Ishikawa (cell line): ENCODE data around the gene PBXIP1.

Experiments
- EGR1 ChIP-seq: IDR thresholded peaks from 2 replicates; pipeline ENCODE4 v1.6.1; 2012
- EP300 ChIP-seq: IDR thresholded peaks from 2 replicates; pipeline ENCODE4 v1.6.1; 2012; ENCODE audit warnings: borderline replicate concordance
- FOXM1 ChIP-seq: IDR thresholded peaks from 2 replicates; pipeline ENCODE4 v1.6.1; 2012; ENCODE audit warnings: low read depth, borderline replicate concordance
- MAX ChIP-seq: IDR thresholded peaks from 2 replicates; pipeline ENCODE4 v1.6.1; 2012
- RAD21 ChIP-seq: IDR thresholded peaks from 2 replicates; pipeline ENCODE4 v1.6.1; 2012; ENCODE audit warnings: low read depth
- REST ChIP-seq: IDR thresholded peaks from 2 replicates; pipeline ENCODE4 v1.6.1; 2012; ENCODE audit warnings: low read depth, mild to moderate bottlenecking
- TAF1 ChIP-seq: IDR thresholded peaks from 2 replicates; pipeline ENCODE4 v1.6.1; 2012; ENCODE audit warnings: low read depth, mild to moderate bottlenecking
- TCF12 ChIP-seq: IDR thresholded peaks from 2 replicates; pipeline ENCODE4 v1.6.1; 2012; ENCODE audit warnings: low read depth
- TEAD4 ChIP-seq: IDR thresholded peaks from 2 replicates; pipeline ENCODE4 v1.6.1; 2012
- ZBTB7A ChIP-seq: IDR thresholded peaks from 2 replicates; pipeline ENCODE4 v1.6.1; 2012; ENCODE audit warnings: low read depth

- TF ChIP-seq MAX (no peak), EP300 (no peak), TCF12 (no peak), FOXM1 (no peak), REST (no peak), TAF1 (no peak), RAD21 (no peak), EGR1 (no peak), TEAD4 (no peak), ZBTB7A (no peak)
These were observed 15.6 kb upstream of the PBXIP1 start for GRCh38 chr1:154971341-154971998.
